ENCODE measurements around the gene AJUBA. TPM values are rescaled to one million over a fixed set of nuclear protein-coding genes. Genes with fewer than 3 reads are reported as not detected.
"Not testable (repeated sequence)": the region's sequence is repeated elsewhere in the genome, so short reads cannot be mapped to it uniquely, and the experiment has no call there.

Gene AJUBA
- 12.4 TPM for total RNA-seq
- long read RNA-seq, full-length matches to known transcripts: 21 of 30 reads
- long read RNA-seq, partial matches to known transcripts: 4 of 30 reads
- long read RNA-seq, other reads (novel, unspliced or antisense): 5 of 30 reads

DNA sequence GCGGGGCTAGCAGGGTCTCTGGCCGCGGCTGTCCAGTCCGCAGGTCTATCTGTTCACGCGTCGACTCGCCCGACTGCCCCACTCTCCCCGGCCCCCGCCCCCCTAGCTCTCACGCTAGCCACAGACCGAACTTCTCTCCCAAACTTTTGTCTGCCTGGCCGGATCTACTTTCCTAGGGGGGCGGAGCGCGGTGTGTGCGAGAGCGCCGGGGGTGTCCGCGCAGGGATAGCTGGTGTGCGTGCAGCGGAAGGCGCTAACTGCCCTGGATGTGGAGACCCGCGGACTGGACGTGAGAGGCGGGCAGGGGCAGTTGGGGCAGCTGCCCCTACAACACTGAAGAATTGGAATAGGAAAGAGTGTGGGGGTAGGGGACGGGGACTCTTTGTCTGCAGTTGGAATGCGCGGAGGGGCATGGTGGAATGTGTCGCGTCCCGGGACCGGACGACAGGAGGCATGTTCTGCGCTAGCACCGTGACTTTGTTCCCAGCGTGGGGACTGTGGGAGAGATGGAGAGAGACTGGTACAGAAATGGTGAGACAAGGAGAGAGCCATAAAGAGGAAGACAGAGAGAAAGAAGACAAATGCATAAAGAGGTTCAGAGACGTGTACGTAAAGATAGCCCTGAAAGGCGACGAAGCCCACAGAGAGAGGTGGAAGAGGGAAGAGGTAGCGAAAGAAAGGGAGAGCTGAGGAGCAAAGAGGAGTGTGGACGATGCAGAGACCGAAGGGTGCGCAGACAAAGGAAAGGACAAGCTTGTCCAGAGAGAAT is at the start of gene AJUBA:
Gene AJUBA, minus strand, starts transcription at position 75 of the 769 bp plus-strand sequence. CDS start 285 bp downstream, outside the sequence.
- intact Hi-C loops (cut with micrococcal nuclease): no loop called here
- DNase-seq (peak; percentile 93), ATAC-seq (peak; percentile 84)

DNA sequence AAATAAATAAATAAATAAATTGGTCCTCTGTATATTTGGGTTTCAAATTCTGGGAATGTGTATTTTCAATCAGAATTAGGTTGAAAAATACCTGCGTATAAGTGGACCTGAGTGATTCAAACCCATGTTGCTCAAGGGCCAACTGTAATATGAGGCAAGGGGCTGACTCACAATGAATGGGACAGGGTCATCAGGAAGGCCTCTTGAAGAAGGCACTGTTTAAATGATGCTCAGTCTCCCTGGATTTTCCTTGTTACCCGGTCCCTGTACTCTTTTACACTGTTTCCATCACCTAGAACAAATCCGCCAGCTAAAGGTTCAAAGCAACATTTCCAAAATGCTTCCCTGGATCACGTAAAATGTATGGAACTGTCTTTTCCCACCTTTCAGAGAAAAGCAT is 48.6 kb upstream of the AJUBA start:
- no peak for DNase-seq
- intact Hi-C loops (cut with micrococcal nuclease): no loop called here
- ATAC-seq: no peak

DNA sequence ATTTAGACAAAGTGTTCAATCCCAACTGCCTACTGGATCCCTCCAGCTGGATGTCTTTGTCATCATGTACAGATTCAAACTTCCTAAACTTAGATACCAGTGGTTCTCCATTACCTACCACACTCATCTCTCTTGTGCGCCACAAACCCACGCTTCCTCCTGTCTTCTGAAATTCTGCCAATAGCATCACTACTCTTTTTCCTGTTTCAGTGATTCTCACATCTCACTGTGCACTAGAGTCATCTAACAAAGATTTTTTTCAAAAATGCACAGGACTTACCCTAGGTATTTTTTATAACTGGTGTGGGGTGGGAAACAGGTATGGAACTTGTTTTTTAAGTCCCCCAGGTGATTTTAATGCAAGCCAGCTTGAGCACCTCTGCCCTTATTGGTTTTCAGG is 46.4 kb upstream of the AJUBA start:
- intact Hi-C loops (cut with micrococcal nuclease): no loop called here
- DNase-seq (no peak), ATAC-seq (no peak)

DNA sequence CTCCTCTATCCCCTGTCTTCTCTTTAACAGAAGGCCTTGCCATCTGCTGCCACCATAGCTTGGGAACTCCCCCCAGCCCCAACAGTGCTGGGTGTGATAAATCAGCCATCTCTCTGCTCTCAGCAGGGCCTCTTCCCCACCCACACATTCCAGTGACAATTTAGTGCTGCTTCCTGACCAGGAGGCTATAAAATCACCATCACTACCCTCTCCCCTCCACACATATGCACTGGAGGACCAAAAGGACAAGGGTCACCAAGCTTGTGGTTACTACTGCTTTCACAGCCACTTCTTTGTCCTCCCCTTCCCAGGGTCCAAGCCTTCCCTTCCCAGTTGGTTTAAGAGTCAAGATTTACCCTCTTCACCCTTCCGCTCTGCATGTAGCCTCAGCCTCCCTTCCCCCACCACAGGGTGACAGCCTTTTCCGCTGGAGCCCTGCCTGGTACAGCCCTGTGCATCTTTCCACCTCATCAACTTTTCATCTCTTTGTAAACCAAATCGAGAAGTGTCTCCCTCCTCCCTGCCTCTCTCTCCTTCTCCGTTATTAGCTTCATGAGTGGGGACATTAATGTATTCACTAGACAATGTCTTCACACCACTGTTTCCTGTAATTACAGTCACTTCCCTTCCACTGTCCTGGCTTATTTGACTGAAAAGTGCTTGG is 42.9 kb upstream of the AJUBA start:
- DNase-seq (no peak), ATAC-seq (no peak)
- intact Hi-C loops (cut with micrococcal nuclease): no loop called here

DNA sequence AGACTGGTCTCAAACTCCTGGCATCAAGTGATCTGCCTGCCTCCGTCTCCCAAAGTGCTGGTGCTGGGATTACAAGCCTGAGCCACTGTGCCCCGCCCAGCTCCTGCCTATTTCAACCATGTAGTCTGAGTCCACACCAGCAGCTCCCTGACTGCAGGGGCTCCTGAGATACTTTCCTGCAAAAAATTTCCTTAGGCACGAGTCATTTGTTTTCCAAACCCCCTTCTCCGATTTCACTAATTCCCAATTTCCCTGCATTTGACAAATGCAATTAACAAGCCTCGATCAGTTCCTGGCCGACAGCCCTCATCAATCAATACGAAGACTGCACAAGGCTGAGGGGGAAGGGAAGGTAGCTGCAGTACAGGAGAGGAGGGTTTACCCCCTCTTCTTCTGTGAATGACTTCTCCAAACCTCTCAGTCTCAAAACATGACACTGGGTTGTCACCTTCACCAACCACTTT is 42.3 kb upstream of the AJUBA start:
- ATAC-seq: no peak
- no peak for DNase-seq
- intact Hi-C loops (cut with micrococcal nuclease): no loop called here

DNA sequence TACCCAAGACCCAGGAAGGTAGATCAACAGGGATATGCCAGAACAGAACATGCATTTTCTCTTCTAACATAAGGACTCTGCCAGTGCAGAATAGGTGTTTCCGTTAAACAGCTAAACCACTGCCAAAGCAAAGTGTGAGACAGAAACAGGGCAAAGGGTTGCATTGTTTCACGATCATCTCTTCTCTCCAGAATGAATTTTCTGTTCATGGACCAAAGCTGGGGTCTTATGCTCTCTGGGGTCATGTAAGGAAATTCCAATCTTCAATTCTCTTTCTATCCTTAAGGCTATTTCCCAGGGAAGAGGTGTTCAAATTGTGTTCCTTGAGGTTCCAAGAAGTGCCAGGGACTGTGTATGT is 41.4 kb upstream of the AJUBA start:
- intact Hi-C loops (cut with micrococcal nuclease): no loop called here
- DNase-seq: no peak
- ATAC-seq: no peak

DNA sequence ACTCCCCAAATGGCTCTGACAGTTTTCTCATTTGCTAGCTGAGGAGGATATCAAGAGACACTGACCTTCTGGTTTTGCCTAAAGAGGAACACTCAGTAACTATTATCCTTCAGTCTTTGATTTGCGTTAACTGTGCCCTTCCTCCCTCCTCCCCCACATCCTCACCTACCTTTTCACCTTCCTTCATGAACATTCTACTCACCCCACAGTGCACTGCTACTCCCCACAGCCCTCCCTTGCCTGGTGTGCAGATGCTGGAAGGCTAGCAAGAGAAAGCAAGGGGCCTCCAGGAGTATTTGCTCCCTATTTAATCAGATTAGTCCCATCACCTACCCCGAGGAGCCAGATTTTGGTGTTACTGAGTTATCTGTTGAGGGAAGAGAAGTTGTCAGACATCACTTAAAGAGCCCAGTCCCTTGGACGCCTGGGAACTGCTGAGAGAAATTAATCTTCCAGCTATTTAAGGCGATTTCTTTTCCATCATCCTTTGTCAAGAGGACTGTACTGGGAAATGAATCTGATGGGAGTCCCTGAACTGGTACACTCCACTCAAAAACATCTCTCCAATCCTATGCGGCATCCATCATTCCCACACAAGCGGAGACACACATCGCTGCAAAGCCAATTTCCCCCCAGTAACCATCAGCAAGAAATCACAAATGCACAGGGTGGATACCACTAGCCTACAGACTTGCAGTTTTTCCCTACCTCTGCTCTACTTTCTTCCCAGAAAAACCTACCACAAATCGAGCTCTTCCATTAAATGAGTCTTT is 40.9 kb upstream of the AJUBA start:
- ATAC-seq: no peak
- intact Hi-C loops (cut with micrococcal nuclease): no loop called here
- no peak for DNase-seq

DNA sequence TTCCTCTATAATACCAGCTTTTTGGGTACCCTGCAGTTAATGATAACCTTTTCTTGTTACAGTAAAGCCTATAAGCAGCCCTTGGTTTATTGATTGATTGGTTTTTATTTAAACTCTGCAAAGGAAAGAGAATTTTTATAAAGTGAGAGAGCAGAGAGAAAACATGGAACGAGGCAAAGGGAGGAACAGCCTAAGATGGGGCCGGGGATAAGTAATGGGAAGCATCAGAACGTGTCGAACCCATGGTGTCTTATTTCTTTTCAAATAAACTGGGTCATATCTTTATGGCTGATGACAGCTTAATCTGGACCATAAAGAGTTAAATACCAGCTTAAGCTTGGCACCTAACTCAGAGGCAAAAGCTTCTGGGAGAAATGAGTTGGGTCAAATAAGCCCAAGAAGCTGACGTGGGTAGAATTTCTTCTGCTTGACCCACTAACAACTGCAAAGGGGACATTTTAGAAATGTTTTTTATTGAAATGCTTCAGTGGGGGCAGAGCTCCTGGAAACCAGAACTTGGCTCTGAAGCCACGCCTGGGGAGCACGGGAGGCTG is 39.6 kb upstream of the AJUBA start:
- ATAC-seq: no peak

DNA sequence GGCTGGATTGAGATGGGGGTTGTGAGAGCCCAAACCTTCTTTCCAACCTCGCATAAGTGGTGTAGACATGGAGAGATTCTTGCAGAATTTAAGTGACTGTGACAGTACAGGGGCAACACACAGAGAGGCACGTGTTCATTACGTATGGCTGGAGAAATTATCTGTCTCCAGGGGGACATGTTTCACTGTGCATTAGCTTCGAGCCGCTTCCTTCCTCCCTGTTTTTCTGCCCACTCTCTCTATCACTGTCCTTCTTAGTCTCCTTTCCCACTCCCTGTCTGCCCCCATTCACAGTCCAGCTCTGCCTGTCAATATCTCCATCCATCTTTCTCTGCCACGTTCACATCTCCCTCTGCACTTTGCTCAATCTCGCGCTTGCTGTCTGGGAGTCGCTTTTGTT is 39.1 kb upstream of the AJUBA start:
- intact Hi-C loops (cut with micrococcal nuclease): no loop called here
- DNase-seq (no peak), ATAC-seq (no peak)

More for the DNA sequence above, 39.6 kb upstream of the AJUBA start:
- intact Hi-C loops (cut with micrococcal nuclease): no loop called here
- DNase-seq: no peak

DNA sequence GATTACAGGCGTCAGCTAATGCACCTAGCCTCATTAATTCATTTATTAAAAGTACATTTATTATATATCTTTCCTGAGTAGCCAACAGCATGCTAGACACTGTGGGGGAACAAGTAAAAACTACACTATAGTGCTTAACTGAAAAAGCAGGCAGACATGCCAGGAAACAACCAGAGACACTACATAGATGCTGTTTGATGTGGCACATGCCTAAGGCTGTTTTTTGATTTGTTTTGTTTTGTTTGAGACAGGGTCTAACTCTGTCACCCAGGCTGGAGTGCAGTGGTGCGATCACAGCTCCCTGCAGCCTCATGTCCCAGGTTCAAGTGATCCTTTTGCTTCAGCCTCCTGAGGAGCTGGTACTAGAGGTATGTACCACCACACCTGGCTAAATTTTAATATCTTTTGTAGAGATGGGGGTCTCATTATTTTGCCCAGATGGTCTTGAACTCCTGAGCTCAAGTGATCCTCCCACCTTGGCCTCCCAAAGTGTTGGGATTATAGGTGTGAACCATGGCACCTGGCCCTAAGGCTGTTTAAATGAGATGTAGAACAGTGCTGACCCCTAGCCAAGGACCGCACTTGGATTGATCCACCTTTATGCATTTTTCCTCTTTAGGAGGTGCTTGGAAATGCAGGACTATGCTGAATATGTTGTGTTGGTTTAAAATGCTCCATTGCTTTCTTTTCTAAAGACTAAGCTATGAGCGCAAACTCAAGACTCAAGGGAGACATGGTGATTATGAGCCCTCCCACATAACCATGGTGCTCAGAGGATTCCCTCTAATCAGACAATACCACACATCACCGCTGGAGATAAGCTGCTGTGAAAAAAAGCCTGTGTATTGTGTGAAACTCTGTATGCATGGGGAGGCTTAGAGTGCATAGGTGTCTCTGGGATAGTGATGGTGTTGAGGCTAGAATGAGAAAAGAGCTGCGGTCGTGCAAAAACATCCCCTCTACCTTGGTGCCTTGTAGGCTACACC is 38.1 kb upstream of the AJUBA start:
- ATAC-seq (no peak), DNase-seq (no peak)
- intact Hi-C loops (cut with micrococcal nuclease): no loop called here

DNA sequence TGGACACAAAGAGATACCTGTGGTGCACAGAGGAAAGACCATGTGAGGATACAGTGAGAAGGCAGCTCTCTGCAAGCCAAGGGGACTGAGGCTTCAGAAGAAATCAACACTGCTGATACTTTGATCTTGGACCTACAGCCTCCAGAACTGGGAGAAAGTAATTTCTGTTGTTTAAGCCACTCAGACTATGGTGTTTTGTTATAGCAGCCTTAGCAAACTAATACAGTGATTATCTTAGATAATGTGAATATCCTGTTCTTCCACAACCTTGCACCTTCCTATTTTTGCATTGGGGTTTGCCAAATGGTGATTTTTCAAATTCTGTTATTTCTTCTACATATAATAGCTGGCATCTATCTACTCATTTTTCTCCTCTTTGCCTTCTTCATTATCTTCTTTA is 35.8 kb upstream of the AJUBA start:
- intact Hi-C loops (cut with micrococcal nuclease): no loop called here
- no peak for ATAC-seq
- no peak for DNase-seq

DNA sequence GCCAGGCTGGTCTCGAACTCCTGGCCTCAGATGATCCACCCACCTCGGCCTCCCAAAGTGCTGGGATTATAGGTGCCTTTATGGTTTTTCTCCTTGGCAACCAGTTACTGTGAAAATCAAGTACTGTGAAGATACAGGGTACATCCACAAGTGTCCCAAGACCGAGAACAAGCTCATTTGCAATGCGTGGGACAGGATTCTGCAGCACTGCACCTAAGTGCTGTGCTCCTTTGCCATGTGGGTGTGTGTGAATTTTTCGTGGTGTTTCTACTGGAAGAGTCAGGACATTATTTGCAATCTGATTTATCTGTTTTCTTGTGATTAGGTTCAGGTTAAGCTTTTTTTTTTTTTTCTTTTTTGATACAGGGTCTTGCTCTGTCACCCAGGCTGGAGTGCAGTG is 34.7 kb upstream of the AJUBA start:
- DNase-seq (no peak), ATAC-seq (no peak)
- intact Hi-C loops (cut with micrococcal nuclease): no loop called here

DNA sequence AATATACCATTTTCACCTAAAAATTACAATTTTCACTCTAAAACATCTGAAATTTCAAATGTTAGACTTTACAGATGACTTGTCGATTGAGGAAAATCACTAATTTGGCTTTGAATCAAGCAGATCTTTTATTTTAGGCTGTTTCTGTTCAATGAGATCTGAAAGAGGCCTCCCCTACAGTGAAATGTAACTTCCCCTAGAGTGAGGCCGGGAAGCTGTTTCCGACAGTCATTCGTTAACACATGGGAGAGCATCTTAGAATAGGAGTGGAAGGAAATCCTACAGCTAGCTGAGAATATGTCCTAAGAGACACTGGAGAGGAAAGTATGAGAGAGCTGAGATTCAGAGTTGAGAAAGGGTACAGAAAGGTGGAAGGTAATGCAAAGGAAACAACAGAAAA is 33.3 kb upstream of the AJUBA start:
- intact Hi-C loops (cut with micrococcal nuclease): no loop called here
- ATAC-seq: no peak
- no peak for DNase-seq

DNA sequence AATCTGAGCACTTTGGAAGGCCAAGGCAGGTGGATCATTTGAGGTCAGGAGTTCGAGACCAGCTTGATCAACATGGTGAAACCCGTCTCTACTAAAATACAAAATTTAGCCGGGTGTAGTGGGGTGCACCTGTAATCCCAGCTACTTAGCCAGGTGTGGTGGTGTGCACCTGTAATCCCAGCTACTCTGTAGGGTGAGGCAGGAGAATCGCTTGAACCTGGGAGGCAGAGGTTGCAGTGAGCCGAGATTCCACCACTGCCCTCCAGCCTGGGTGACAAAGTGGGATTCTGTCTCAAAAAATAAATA is 31.4 kb upstream of the AJUBA start:
- intact Hi-C loops (cut with micrococcal nuclease); DNase-seq; ATAC-seq: not testable (repeated sequence)

DNA sequence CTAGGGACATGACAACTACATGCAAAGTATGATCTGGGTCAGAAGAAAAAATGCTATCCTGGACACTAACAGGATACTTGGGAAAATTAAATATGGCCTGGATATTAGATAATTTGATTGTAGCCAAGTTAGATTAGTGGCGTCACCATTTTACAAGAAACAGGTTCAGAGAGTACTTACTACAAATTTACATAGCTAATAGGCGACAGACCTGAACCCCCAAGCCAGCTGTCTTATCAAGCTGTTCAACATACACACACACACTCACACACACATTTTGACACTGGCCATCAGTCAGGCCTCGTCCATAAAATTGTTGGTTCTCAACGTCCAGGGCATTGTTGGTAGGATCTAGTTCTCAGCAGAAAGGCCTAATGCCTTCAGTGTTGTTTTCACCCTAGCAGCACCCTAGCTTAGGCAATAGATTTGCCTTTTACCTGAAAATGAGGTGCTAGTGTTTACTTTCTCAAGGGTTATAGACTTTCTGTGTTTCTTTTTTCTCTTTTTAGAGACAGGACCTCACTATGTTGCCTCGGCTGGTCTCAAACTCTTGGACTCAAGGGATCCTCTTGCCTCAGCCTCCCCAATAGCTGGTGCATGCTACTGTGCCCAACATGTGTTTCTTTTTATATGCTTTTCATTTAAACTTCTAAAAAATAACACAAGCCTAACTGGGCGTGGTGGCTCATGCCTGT is 30.9 kb upstream of the AJUBA start:
- no peak for ATAC-seq

DNA sequence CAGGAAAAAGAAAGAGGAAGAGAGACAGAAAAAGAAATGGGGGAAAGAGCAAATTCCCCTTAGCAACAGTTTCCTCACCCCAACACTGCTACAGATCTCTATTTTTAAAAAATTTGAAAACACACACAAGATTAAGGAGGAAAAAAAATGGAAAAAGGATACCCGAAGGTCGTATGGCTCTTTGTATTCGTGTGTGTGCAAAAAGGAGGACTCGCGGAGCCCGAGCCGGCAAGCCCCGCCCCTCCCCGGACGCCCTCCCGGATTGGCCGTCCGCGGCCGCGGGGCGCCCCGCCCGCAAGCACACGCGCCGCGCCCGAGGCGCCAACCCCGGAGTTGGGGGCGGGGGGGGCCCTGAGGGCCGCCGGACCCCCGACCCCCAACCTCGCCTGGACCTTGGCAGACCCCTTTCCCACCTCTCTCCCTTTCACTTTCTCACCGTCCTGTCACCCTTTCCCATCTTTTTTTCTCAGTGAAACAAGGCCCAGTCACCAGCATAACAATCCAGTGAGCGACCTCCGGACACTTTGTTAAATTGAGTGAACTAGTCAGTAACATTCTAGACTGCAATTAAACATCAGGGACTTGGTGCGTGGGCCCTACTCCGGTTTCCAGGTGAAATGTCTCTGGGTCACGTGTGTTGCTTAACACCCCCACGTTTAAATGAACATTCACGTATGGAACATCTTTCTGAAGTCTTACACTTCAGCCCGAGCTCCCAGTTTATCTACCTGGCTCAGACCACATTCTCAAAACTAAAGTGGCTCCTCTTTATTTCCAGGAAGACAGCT is 27.8 kb upstream of the AJUBA start, which contains the start of gene C14orf93:
Gene C14orf93, minus strand, starts transcription at position 205 of the 788 bp plus-strand sequence. CDS start 11,120 bp downstream, outside the sequence.
- peak; percentile 56 for ATAC-seq
- peak; percentile 93 for DNase-seq
- intact Hi-C loops (cut with micrococcal nuclease): no loop called here

More for the DNA sequence above, 30.9 kb upstream of the AJUBA start:
- intact Hi-C loops (cut with micrococcal nuclease): no loop called here
- no peak for DNase-seq

DNA sequence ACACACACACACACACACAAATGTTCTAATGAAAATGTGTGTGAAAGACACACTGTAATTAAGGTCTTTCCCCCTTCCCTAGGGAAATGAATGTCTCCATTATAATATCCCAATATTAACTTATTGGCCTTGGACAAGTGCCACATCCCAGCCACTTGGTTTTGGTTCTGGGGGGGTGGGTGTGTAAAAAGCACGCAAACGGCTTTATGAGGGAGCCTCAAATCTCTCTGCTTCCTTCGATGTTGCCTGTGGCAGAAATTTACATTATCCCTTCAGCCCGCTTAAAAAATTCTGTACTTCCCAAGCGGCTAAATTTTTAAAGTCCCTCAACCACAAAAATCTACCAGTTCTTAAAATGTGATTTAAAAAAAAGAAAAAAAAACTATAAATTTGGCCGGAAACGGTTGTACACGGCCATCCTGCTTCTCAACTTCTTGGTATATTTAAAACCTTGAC is 27.2 kb upstream of the AJUBA start:
- no peak for DNase-seq
- intact Hi-C loops (cut with micrococcal nuclease): no loop called here

More for the DNA sequence above, 27.2 kb upstream of the AJUBA start:
- no peak for ATAC-seq
